Suprapubic skin (tissue), 4 donors: ENCODE measurements around the gene ASTN2.

Source experiments
- CTCF ChIP-seq, 2 donors: fragments of 200-600 bp in 1 of 2; fragments of 450-650 bp in 1 of 2; sonication (generic) in 1 of 2; IDR thresholded peaks; one replicate each; pipeline ENCODE4 v1.5.1; 2016 to 2019; ENCODE audit warnings: antibody characterized with exemption in 2 of 2, mild to moderate bottlenecking in 1 of 2, moderate library complexity in 1 of 2
- EP300 ChIP-seq: sonication (generic); formaldehyde crosslinking; IDR thresholded peaks from one replicate; pipeline ENCODE4 v1.6.1; 2017; ENCODE audit warnings: antibody characterized with exemption
- POLR2A ChIP-seq, 2 donors: fragments of 450-650 bp; IDR thresholded peaks; one replicate each; pipeline ENCODE4 v1.6.1; 2017; ENCODE audit warnings: antibody characterized with exemption in 2 of 2, mild to moderate bottlenecking in 2 of 2, moderate library complexity in 2 of 2
- POLR2AphosphoS5 ChIP-seq, 3 donors: sonication (generic); formaldehyde crosslinking; IDR thresholded peaks; one replicate each; pipeline ENCODE4 v1.6.1; 2017; ENCODE audit warnings: antibody characterized with exemption in 3 of 3

- TF ChIP-seq CTCF (IDR thresholded peaks at IDR 0.05), result no peak
- no peak for TF ChIP-seq POLR2A (IDR thresholded peaks at IDR 0.05)
- TF ChIP-seq POLR2AphosphoS5 (IDR thresholded peaks at IDR 0.05), result no peak
- no peak for TF ChIP-seq EP300
These were observed 424.3 kb downstream of the ASTN2 start for GRCh38 chr9:116990592-116990991.
